K562 (cell line): ENCODE measurements around the gene TEAD3. TPM values are rescaled to one million over a fixed set of nuclear protein-coding genes. Genes with fewer than 3 reads are reported as not detected.

Experiments
- C11orf30 ChIP-seq: fragments of 450-650 bp; IDR thresholded peaks from 2 replicates; pipeline ENCODE4 v1.6.1; 2016; ENCODE audit warnings: low read depth, mild to moderate bottlenecking
- CBX1 ChIP-seq: sonication (generic); IDR thresholded peaks from 2 replicates; pipeline ENCODE4 v1.6.1; 2016; ENCODE audit warnings: antibody characterized with exemption, low read depth, mild to moderate bottlenecking
- CHD1 ChIP-seq: fragments of 200-600 bp; sonication (generic); IDR thresholded peaks from one replicate; pipeline ENCODE4 v1.6.1; 2012; ENCODE audit warnings: mild to moderate bottlenecking, moderate library complexity, low read length, inconsistent platforms
- CREB1 ChIP-seq, 2 experiments: sonication (generic) in 1 of 2; formaldehyde crosslinking in 1 of 2; IDR thresholded peaks; 2 replicates each; pipeline versions ENCODE4 v1.6.1 to v1.8.0; 2012 to 2022; ENCODE audit warnings: inconsistent platforms in 1 of 2, mild to moderate bottlenecking in 1 of 2, missing genetic modification reagents in 1 of 2, moderate library complexity in 1 of 2
- CTBP1 ChIP-seq: fragments of 450-650 bp; IDR thresholded peaks from 2 replicates; pipeline ENCODE4 v1.6.1; 2016; ENCODE audit warnings: borderline replicate concordance
- ELK3 ChIP-seq: fragments of 450-650 bp; formaldehyde crosslinking; IDR thresholded peaks from 2 replicates; pipeline ENCODE4 v1.4.0; 2020; ENCODE audit warnings: mild to moderate bottlenecking
- ETS1 ChIP-seq: conservative IDR thresholded peaks from 2 replicates; pipeline ENCODE4 v1.6.1; 2011; ENCODE audit warnings: low read depth, mild to moderate bottlenecking, low read length; ENCODE audit not compliant: control insufficient read depth
- FOXJ3 ChIP-seq: sonication (generic); formaldehyde crosslinking; IDR thresholded peaks from 2 replicates; pipeline ENCODE4 v1.4.0; 2020; ENCODE audit warnings: mild to moderate bottlenecking, missing genetic modification reagents
- LEF1 ChIP-seq: fragments of 450-650 bp; IDR thresholded peaks from 2 replicates; pipeline ENCODE4 v1.6.1; 2016; ENCODE audit warnings: mild to moderate bottlenecking
- PCBP2 ChIP-seq: fragments of 200-400 bp; formaldehyde crosslinking; IDR thresholded peaks from 2 replicates; pipeline ENCODE4 v1.6.1; 2018; ENCODE audit warnings: low read length, low read depth, mild to moderate bottlenecking, moderate library complexity; ENCODE audit not compliant: poor library complexity, severe bottlenecking
- PKNOX1 ChIP-seq: fragments of 450-650 bp; IDR thresholded peaks from 2 replicates; pipeline ENCODE4 v1.6.1; 2016
- RB1 ChIP-seq: fragments of 450-650 bp; IDR thresholded peaks from 2 replicates; pipeline ENCODE4 v1.6.1; 2017; ENCODE audit warnings: low read depth, mild to moderate bottlenecking
- SRSF3 ChIP-seq: fragments of 200-400 bp; formaldehyde crosslinking; IDR thresholded peaks from 2 replicates; pipeline ENCODE4 v1.6.1; 2016; ENCODE audit warnings: mild to moderate bottlenecking, low read length, moderate library complexity; ENCODE audit not compliant: insufficient read depth
- TCF15 ChIP-seq: fragments of 250-450 bp; sonication (Bioruptor Pico); IDR thresholded peaks from 2 replicates; pipeline ENCODE4 v1.8.0; 2022; ENCODE audit warnings: moderate library complexity, mild to moderate bottlenecking, inconsistent platforms
- ZBED1 ChIP-seq: IDR thresholded peaks from 2 replicates; pipeline ENCODE4 v1.6.1; 2014
- ZKSCAN3 ChIP-seq: fragments of 250-450 bp; sonication (Bioruptor Pico); IDR thresholded peaks from 2 replicates; pipeline ENCODE4 v1.4.0; 2020
- ZNF224 ChIP-seq: sonication (generic); formaldehyde crosslinking; IDR thresholded peaks from 2 replicates; pipeline ENCODE4 v1.8.0; 2022; ENCODE audit warnings: mild to moderate bottlenecking, missing genetic modification reagents
- polyA plus RNA-seq, 8 experiments: library from polyadenylated mRNA; depleted of rRNA in 4 of 8; stranded (reverse) in 5 of 8; unstranded in 3 of 8; fragments of >200 nt; fragmentation: Nextera tagmentation in 2 of 8; fragmentation: Illumina TruSeq in 1 of 8; extraction: Ambion mirVana in 2 of 8; extraction: Trizol in 1 of 8; gene quantifications; 2 replicates each; pipeline versions ENCODE4 v1.2.1 to v1.2.3, GENCODE V29; 2011 to 2014; ENCODE audit warnings: inconsistent platforms in 1 of 8, missing spikeins in 1 of 8
- total RNA-seq, 7 experiments: library from RNA; depleted of rRNA in 6 of 7; stranded (reverse); fragments of >200 nt in 6 of 7; fragmentation: Illumina TruSeq in 2 of 7; extraction: Trizol in 2 of 7; gene quantifications; 2 replicates each; pipeline versions ENCODE4 v1.2.1 to v1.2.3, GENCODE V29; 2011 to 2021; ENCODE audit warnings: low replicate concordance in 1 of 7
- TF ChIP-seq, protein P1 (sequence below): fragments of 250-450 bp; sonication (Bioruptor Pico); IDR thresholded peaks from 2 replicates; pipeline ENCODE4 v1.9.0; 2021; ENCODE audit warnings: mild to moderate bottlenecking
- TF ChIP-seq, protein P2 (sequence below), 2 experiments: fragments of 450-650 bp in 1 of 2; sonication (generic) in 1 of 2; formaldehyde crosslinking in 1 of 2; IDR thresholded peaks in 1 of 2; conservative IDR thresholded peaks in 1 of 2; 2 replicates each; pipeline versions ENCODE4 v1.6.1 to v1.8.1; 2016 to 2023; ENCODE audit warnings: mild to moderate bottlenecking in 2 of 2, moderate library complexity in 2 of 2, inconsistent platforms in 1 of 2, missing genetic modification reagents in 1 of 2
- TF ChIP-seq, protein P3 (sequence below), 2 experiments: fragments of 200-800 bp in 1 of 2; sonication (Bioruptor generic) in 1 of 2; sonication (generic) in 1 of 2; formaldehyde crosslinking in 1 of 2; IDR thresholded peaks in 1 of 2; conservative IDR thresholded peaks in 1 of 2; 2 replicates each; pipeline versions ENCODE4 v1.5.0 to v1.6.1; 2016 to 2020; ENCODE audit warnings: missing compliant biosample characterization in 1 of 2, missing genetic modification characterization in 1 of 2, missing genetic modification reagents in 1 of 2

The TEAD3 gene
- total and polyA plus RNA-seq, 9 of the 15 experiments (the other 6 are each of a cell fraction or from before 2014, with no cell fraction given): 0.63 to 13.2 (median 3.3) TPM

DNA sequence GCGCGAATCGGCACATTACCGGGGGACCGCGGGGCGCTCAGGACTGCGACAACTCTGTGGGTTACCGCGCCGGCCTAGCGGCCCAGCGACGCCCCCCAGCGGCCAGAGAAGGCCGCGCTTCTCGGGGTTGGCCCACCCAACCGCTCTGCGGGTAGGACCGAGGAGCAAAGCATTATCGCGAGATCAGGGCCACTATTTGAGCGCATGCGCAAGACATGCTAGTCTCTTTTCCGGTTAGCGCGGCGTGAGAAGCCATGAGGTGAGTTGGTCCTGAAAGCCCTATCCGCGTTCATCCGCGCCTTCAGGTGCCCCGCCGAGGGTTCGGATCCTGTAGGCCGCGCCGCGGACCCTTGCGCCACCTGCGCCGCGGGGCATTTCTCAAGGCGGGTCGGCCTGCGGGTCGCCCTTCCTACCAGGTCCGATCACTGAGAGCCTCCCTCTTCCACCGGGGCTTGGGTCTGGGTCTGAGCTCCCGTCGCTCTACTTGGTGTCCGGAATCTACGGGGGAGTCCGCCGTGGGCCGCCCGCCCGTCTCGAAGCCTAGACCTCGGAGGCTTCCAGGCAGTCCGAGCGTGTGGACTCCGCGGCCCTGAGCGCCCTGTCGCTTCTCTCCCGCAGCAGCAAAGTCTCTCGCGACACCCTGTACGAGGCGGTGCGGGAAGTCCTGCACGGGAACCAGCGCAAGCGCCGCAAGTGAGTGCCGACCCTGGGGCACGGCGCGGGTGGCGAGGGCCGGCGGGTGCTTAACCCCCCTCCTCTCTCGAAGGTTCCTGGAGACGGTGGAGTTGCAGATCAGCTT lies 28.5 kb downstream of the TEAD3 start, which contains the start of gene RPL10A (continued):
- TF ChIP-seq, protein P1, sequence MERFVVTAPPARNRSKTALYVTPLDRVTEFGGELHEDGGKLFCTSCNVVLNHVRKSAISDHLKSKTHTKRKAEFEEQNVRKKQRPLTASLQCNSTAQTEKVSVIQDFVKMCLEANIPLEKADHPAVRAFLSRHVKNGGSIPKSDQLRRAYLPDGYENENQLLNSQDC: peak; percentile 71; the same call in 1 of the 2 replicates
- TF ChIP-seq, protein P2, sequence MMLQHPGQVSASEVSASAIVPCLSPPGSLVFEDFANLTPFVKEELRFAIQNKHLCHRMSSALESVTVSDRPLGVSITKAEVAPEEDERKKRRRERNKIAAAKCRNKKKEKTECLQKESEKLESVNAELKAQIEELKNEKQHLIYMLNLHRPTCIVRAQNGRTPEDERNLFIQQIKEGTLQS (IDR thresholded peaks at IDR 0.05): no peak
- TF ChIP-seq, protein P2 (CRISPR knock-in tag; conservative IDR thresholded peaks at IDR 0.05): peak; percentile 97
- TF ChIP-seq PKNOX1 (no peak), FOXJ3 (CRISPR knock-in tag) (no peak), LEF1 (no peak), ZKSCAN3 (CRISPR knock-in tag) (no peak), CBX1 (no peak; the same call in 1 of the 2 replicates), ZNF224 (CRISPR knock-in tag) (no peak), ZBED1 (0 out of 2 replicates have a peak, but pooled peaks have one; percentile 64), CREB1 (IDR thresholded peaks at IDR 0.05) (no peak; the same call in 1 of the 2 replicates), CREB1 (CRISPR knock-in tag; IDR thresholded peaks at IDR 0.05) (peak; percentile 17; the same call in 1 of the 2 replicates), ETS1 (peak; percentile 41), C11orf30 (peak; percentile 38), CHD1 (peak; percentile 95), ELK3 (CRISPR knock-in tag) (no peak), TCF15 (0 out of 2 replicates have a peak, but pooled peaks have one; percentile 46), PCBP2 (no peak), SRSF3 (peak; percentile 98), CTBP1 (peak; percentile 69), RB1 (peak; percentile 97)
- TF ChIP-seq, protein P3, sequence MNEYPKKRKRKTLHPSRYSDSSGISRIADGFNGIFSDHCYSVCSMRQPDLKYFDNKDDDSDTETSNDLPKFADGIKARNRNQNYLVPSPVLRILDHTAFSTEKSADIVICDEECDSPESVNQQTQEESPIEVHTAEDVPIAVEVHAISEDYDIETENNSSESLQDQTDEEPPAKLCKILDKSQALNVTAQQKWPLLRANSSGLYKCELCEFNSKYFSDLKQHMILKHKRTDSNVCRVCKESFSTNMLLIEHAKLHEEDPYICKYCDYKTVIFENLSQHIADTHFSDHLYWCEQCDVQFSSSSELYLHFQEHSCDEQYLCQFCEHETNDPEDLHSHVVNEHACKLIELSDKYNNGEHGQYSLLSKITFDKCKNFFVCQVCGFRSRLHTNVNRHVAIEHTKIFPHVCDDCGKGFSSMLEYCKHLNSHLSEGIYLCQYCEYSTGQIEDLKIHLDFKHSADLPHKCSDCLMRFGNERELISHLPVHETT (CRISPR knock-in tag; conservative IDR thresholded peaks at IDR 0.05 in 1 of 2, IDR thresholded peaks at IDR 0.05 in 1 of 2): peak in 1 of 2 experiments; percentile 78; a peak in 1 of 4 replicates
